GM19099 (cell line): Measurements from ENCODE around the gene AKAP6.

Experiments used
- POLR2A ChIP-seq: IDR thresholded peaks from 3 replicates; pipeline ENCODE4 v1.6.1; 2011; ENCODE audit warnings: low read depth; ENCODE audit not compliant: insufficient read length; ENCODE audit errors: extremely low read depth

AKAP6 gene

GRCh38 chr14:32379447-32379846 is 50.3 kb downstream of the AKAP6 start:
- no peak for TF ChIP-seq POLR2A

- TF ChIP-seq POLR2A, result no peak
Measured at GRCh38 chr14:32381869-32382268, 52.8 kb downstream of the AKAP6 start.

DNA sequence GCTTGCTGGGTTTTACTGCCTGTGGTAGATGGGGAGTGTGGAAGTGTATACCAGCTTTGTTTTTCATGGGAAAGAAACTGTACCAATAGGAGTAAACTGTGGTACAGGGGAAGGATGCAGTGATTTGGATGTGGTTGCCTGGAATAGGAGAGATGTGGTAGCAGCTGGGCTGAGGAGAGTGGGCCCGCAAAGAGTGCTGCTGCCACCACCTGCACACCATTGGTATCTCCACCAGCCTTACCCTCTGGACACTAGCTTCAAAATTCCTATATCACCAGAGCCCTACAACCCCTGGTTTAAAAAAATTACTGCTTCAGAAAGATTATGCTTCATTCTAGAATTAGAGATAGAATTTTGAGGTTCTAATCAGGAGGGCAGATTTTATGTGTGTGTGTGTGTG is 53.6 kb downstream of the AKAP6 start:
- no peak for TF ChIP-seq POLR2A

DNA sequence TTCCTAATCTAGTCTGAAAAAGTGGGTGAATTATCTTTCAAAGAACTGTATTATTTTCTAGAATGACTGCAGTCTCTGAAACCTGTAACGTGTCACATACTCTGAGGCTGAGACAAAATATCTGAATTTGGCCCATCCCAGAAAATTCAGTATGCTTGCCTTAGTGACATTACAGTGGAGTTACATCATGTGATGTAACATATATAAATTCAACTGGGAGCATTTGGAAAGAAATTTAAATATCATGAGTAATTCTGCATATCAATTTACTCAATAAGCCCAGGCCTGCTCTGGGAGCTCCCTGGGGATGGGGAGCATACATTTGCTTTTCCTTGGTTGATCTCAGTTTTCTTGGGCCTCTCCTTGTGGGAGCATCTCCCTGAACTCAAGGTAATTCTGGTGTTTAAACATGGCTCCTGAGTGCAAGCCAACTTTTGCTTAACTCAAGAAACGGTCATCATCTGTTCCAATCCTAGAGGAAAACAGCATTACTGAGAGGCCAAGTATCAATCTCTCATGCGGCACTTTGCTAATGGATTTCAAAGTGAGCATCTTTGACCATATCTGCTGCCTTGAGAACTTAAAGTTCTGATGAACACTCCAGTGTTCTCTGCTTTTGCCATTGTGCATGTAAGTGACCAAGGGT is 54.4 kb downstream of the AKAP6 start:
- TF ChIP-seq POLR2A, result no peak

- TF ChIP-seq POLR2A, result no peak
Measured at GRCh38 chr14:32384464-32384863, 55.4 kb downstream of the AKAP6 start.

DNA sequence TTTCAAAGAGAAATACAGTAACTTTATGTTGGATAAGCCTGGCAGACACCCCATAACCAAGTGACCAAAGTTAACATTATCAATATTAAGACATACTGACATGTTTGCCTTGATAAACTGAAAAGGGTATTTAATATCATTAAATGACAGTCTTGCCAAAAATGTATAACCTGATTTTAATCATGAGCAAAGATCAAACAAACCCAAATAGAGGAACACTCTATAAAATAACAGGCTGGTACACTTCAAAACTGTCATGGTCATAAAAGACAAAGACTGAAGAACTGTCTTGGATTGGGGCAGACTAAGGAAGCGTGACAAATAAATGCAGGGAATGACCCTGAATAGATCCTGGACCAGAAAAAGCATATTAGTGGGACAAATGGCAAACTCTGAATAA is 64.0 kb downstream of the AKAP6 start:
- TF ChIP-seq POLR2A, result no peak

- no peak for TF ChIP-seq POLR2A
Measured at GRCh38 chr14:32394038-32394437, 64.9 kb downstream of the AKAP6 start.

DNA sequence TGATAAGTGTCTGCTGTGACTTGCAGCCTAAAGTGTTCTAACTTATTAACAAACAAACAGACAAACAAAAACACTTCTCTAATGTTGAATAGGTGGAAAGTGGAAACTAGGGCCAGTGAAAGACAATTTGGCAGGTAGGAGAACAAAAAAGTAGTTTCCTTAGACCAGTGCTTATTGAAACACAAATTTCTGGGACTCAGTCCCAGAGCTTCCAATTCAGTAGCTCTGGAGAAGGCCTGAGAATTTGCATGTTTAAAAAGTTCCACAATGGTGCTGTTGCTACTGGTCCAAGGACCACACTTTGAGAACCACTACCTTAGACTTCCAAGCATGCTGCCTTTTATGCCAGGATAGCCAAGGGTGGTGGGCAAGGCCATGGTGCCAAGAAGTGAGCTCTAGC is 67.8 kb downstream of the AKAP6 start:
- TF ChIP-seq POLR2A, result no peak

GRCh38 chr14:32397861-32398640 is 69.0 kb downstream of the AKAP6 start:
- TF ChIP-seq POLR2A, result no peak

GRCh38 chr14:32399920-32400319 is 70.8 kb downstream of the AKAP6 start:
- TF ChIP-seq POLR2A, result no peak

GRCh38 chr14:32400480-32400879 is 71.4 kb downstream of the AKAP6 start:
- TF ChIP-seq POLR2A, result no peak

DNA sequence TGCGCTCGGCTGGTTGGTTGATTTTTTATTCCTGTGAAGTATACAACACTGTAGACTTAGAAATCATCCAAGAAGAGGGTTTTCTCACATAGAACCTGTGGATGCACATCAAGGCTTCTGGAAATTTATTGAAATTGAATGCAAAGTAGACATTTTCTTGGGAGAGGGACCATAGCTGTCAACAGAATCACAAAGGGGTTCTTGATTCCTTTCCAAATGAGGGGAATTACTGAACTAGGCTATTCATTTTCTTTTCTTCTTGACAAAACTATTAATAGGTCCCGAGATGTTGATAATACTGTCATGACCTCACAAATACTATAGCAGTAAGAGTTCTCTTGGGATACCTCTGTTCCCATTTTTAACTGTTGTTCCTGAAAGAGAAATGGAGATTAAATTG is 73.9 kb downstream of the AKAP6 start:
- no peak for TF ChIP-seq POLR2A

DNA sequence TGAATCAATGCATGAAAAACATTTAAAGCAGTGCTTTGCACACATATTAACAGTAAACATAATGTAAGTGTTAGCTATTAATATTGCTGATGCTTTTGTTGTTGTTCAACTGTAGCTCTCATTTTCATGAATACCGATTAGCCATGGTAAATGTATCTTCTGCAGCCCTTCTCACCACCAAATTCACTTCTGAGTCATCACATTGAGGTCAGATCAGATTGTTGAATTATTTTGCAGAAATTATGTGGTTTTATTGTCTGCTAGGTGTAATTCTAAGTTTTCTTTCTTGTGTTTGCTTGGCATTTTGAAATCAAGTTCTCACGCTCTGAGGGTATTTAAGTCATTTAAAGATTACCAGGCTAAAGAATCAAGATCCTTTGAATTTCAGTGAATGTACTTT is 74.6 kb downstream of the AKAP6 start:
- no peak for TF ChIP-seq POLR2A

- no peak for TF ChIP-seq POLR2A
Measured at GRCh38 chr14:32404784-32405573, 75.9 kb downstream of the AKAP6 start.

DNA sequence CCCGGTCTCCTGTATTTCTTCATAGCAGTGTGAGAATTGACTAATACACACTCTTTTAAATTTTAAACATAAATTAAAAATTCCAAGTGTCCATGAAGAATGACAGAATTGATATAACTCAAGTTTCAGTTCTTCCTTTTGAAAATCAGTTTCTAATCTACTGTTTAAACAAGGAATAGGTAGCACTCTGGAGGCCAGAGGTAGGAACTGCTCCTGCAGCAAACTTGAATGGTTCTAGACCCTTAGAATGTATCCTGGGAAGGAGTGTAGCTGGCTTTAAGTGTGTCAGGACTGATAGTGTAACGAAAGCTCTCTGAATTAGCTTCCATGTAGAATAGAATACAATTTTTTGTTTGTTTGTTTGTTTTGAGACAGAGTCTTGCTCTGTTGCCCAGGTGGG is 76.8 kb downstream of the AKAP6 start:
- TF ChIP-seq POLR2A, result no peak

- no peak for TF ChIP-seq POLR2A
Measured at GRCh38 chr14:32407130-32407529, 78.0 kb downstream of the AKAP6 start.

- TF ChIP-seq POLR2A, result no peak
Measured at GRCh38 chr14:32408018-32408417, 78.9 kb downstream of the AKAP6 start.

- TF ChIP-seq POLR2A, result no peak
Measured at GRCh38 chr14:32412103-32412502, 83.0 kb downstream of the AKAP6 start.
